MM.1S (cell line): ENCODE results near the gene PPP1R16B.

Experiments used
- DNase-seq: peaks from one replicate; pipeline ENCODE4 v3.0.0-alpha.2; 2015
- H2AFZ ChIP-seq: fragments of 300-600 bp; sonication (generic); 2 replicates; pipeline ENCODE4 v1.6.0; 2016; ENCODE audit warnings: antibody characterized with exemption, low read length
- H3F3A ChIP-seq: fragments of 300-600 bp; sonication (generic); 2 replicates; pipeline ENCODE4 v1.6.1; 2016; ENCODE audit warnings: mild to moderate bottlenecking, antibody characterized with exemption, low read length, moderate library complexity, mixed read lengths; ENCODE audit not compliant: insufficient read depth
- H3K27ac ChIP-seq: fragments of 300-600 bp; sonication (generic); 2 replicates; pipeline ENCODE4 v1.5.1; 2016; ENCODE audit warnings: mild to moderate bottlenecking, low read length
- H3K27me3 ChIP-seq: fragments of 300-600 bp; sonication (generic); replicated peaks from 2 replicates; pipeline ENCODE4 v1.6.0; 2016; ENCODE audit warnings: low read length; ENCODE audit not compliant: insufficient read depth
- H3K36me3 ChIP-seq: fragments of 300-600 bp; sonication (generic); replicated peaks from 2 replicates; pipeline ENCODE4 v1.6.1; 2016; ENCODE audit warnings: mild to moderate bottlenecking, low read length, mixed read lengths; ENCODE audit not compliant: insufficient read depth
- H3K4me1 ChIP-seq: fragments of 300-600 bp; sonication (generic); 2 replicates; pipeline ENCODE4 v1.6.1; 2016; ENCODE audit warnings: low read length, mixed read lengths
- H3K4me2 ChIP-seq: fragments of 300-600 bp; sonication (generic); 2 replicates; pipeline ENCODE4 v1.6.0; 2016; ENCODE audit warnings: low read depth, low read length
- H3K4me3 ChIP-seq: fragments of 300-600 bp; sonication (generic); 2 replicates; pipeline ENCODE4 v1.5.1; 2016; ENCODE audit warnings: low read length, mixed read lengths
- H3K79me2 ChIP-seq: fragments of 300-600 bp; sonication (generic); 2 replicates; pipeline ENCODE4 v1.6.1; 2016; ENCODE audit warnings: mixed run types, low read length, mixed read lengths
- H3K9ac ChIP-seq: fragments of 300-600 bp; sonication (generic); 2 replicates; pipeline ENCODE4 v1.6.1; 2016; ENCODE audit warnings: low read length, mixed read lengths
- H3K9me2 ChIP-seq: fragments of 300-600 bp; sonication (generic); replicated peaks from 2 replicates; pipeline ENCODE4 v1.6.1; 2016; ENCODE audit warnings: mild to moderate bottlenecking, low read length, mixed read lengths; ENCODE audit not compliant: insufficient read depth
- H3K9me3 ChIP-seq: fragments of 300-600 bp; sonication (generic); replicated peaks from 2 replicates; pipeline ENCODE4 v1.6.1; 2016; ENCODE audit warnings: mild to moderate bottlenecking, low read length, mixed read lengths; ENCODE audit not compliant: insufficient read depth
- H4K20me1 ChIP-seq: fragments of 300-600 bp; sonication (generic); 2 replicates; pipeline ENCODE4 v1.6.1; 2016; ENCODE audit warnings: mild to moderate bottlenecking, low read length, moderate library complexity, mixed read lengths; ENCODE audit not compliant: insufficient read depth
- EZH2 ChIP-seq: fragments of 300-600 bp; sonication (generic); optimal IDR thresholded peaks from 2 replicates; pipeline ENCODE3; 2017; ENCODE audit warnings: low read depth, mild to moderate bottlenecking, antibody characterized with exemption, low read length, mixed read lengths
- EZH2phosphoT487 ChIP-seq: fragments of 300-600 bp; sonication (generic); IDR thresholded peaks from 2 replicates; pipeline ENCODE4 v1.6.1; 2018; ENCODE audit warnings: antibody characterized with exemption, low read length
- TF ChIP-seq, protein P1 (sequence below): fragments of 300-600 bp; sonication (generic); IDR thresholded peaks from 2 replicates; pipeline ENCODE4 v1.5.1; 2016; ENCODE audit warnings: antibody characterized with exemption, low read length, mixed read lengths

PPP1R16B gene

DNA sequence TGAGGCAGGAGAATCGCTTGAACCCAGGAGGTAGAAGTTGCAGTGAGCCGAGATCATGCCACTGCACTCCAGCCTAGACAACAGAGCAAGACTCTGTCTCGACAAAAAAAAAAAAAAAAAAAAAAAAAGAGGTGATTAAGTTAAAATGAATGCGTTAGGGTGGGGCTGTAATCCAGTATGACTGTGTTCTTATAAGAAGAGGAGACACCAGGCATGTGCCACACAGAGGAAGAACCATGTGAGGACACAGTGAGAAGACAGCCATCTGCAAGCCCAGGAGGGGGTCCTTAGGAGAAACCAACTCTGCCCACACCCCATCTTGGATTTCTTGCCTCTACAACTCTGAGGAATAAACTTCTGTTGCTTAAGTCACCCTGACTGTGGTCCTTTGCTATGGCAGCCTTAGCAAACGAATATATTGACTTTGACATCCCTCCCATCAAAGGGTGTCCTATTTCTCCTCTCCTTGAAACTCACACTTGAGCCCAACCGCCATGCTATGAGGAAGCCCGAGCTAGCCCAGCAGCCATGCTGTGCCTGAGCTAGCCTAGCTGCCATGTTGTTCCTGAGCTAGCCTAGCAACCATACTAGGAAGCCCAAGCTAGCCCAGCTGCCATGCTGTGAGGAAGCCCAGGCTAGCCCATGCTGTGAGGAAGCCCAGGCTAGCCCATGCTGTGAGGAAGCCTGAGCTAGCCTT is 15.8 kb upstream of the PPP1R16B start:
- Histone ChIP-seq H3K9me3 (no peaks in the 10 kb centered on the region), H3K4me1 (no peaks in the 10 kb centered on the region), H3K9ac (no peak overlapping the region), H3K4me3 (no peak overlapping the region), H3K9me2 (no peaks in the 10 kb centered on the region), H3K4me2 (no peak overlapping the region), H3K36me3 (no peaks in the 10 kb centered on the region), H3K27ac (no peak overlapping the region), H3K27me3 (no peaks in the 10 kb centered on the region), H3F3A (no peaks in the 10 kb centered on the region), H2AFZ (no peak overlapping the region), H4K20me1 (no peaks in the 10 kb centered on the region), H3K79me2 (no peaks in the 10 kb centered on the region)
- TF ChIP-seq EZH2phosphoT487 (no peak), EZH2 (no peak)
- TF ChIP-seq, protein P1, sequence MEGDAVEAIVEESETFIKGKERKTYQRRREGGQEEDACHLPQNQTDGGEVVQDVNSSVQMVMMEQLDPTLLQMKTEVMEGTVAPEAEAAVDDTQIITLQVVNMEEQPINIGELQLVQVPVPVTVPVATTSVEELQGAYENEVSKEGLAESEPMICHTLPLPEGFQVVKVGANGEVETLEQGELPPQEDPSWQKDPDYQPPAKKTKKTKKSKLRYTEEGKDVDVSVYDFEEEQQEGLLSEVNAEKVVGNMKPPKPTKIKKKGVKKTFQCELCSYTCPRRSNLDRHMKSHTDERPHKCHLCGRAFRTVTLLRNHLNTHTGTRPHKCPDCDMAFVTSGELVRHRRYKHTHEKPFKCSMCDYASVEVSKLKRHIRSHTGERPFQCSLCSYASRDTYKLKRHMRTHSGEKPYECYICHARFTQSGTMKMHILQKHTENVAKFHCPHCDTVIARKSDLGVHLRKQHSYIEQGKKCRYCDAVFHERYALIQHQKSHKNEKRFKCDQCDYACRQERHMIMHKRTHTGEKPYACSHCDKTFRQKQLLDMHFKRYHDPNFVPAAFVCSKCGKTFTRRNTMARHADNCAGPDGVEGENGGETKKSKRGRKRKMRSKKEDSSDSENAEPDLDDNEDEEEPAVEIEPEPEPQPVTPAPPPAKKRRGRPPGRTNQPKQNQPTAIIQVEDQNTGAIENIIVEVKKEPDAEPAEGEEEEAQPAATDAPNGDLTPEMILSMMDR: no peak
- no peak for DNase-seq

DNA sequence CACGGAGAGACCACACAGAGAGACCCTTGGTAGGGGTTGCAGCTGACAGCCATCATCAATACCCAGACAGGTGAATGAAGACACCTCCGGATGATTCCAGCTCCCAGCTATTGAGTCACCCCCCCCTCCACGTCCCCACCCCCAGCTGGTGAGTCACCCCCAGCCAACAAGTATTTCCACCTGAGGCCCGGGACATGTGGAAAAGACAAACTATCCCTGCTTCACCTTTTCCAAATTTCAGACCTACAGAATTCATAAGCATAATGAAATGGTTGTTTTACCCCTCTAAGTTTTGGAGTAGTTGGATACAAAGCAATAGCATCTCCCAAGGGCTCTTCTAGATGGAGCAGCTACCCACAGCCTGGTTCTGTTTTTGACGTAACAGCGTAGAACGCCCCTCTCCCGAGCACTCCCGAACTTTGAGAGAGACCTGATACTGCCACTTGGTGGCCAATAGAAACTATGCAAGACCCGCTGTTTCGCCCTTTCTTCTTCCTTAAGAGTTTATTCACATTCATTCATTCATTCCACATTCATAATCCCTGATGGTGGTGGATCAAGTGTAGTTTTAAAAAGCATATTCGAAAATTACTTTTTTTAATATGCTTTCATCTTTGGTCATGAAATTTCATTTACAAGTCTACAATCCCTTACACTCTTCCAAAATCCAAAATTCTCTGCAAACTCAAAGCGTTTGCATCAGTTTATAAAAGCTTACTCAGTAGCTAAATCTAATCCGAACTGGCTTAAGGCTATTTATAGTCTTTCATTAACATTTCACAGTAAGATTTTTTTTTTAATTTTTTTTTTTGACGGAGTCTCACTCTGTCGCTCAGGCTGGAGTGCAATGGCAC is 15.1 kb upstream of the PPP1R16B start:
- Histone ChIP-seq H3K9me2 (no peaks in the 10 kb centered on the region), H3K9ac (no peak overlapping the region), H3F3A (no peaks in the 10 kb centered on the region), H3K36me3 (no peaks in the 10 kb centered on the region), H4K20me1 (no peaks in the 10 kb centered on the region), H3K9me3 (no peaks in the 10 kb centered on the region), H3K79me2 (no peaks in the 10 kb centered on the region), H3K4me2 (no peak overlapping the region), H3K27ac (no peak overlapping the region), H3K4me1 (no peaks in the 10 kb centered on the region), H2AFZ (no peak overlapping the region), H3K27me3 (no peaks in the 10 kb centered on the region), H3K4me3 (no peak overlapping the region)
- TF ChIP-seq, protein P1: 0 out of 2 replicates have a peak, but pooled peaks have one; percentile 10
- TF ChIP-seq EZH2: no peak
- DNase-seq: no peak

DNA sequence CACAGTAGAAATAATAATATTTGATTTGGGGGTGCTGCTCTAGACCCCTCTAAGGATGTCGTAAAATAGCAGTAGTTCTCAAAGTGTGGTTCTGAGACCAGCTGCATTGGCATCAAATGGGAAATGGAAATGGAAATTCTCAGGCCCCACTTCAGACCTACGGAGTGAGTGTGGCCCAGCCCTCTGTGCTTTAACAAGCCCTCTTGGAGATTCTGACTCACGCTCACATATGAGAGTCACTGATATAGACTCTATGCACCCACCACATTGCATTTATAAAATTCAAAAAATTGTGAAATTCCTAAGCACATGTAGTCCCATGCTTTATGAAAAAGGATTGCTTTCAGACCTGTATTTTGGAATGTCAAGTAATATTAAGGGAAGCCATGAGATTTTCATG is 14.2 kb upstream of the PPP1R16B start:
- no peaks in the 10 kb centered on the region for H3F3A ChIP-seq
- no peak overlapping the region for H3K27ac ChIP-seq
- TF ChIP-seq, protein P1: no peak
- no peak for TF ChIP-seq EZH2
- no peak for TF ChIP-seq EZH2phosphoT487
- no peaks in the 10 kb centered on the region for H3K9me3 ChIP-seq
- no peak overlapping the region for H3K4me3 ChIP-seq
- H4K20me1 ChIP-seq: no peaks in the 10 kb centered on the region
- H3K9me2 ChIP-seq: no peaks in the 10 kb centered on the region
- H3K9ac ChIP-seq: no peak overlapping the region
- no peak for DNase-seq
- no peaks in the 10 kb centered on the region for H3K36me3 ChIP-seq
- H2AFZ ChIP-seq: no peak overlapping the region
- no peak overlapping the region for H3K4me2 ChIP-seq
- no peaks in the 10 kb centered on the region for H3K27me3 ChIP-seq
- H3K4me1 ChIP-seq: no peaks in the 10 kb centered on the region
- no peaks in the 10 kb centered on the region for H3K79me2 ChIP-seq
